GM10248 (cell line): ENCODE results near the gene DBX2.

Experiments
- CTCF ChIA-PET: fragments of 300-600 bp; sonication (Branson Sonifier 250); formaldehyde crosslinking; extraction: SDS; loops from one replicate; lab custom pipeline; 2021; ENCODE audit warnings: antibody characterized with exemption; lab: Yijun Ruan, JAX
- POLR2A ChIA-PET: fragments of 350-650 bp; sonication (Branson Sonifier 250); formaldehyde crosslinking; extraction: SDS; loops from one replicate; lab custom pipeline; 2020; ENCODE audit warnings: antibody characterized with exemption; lab: Yijun Ruan, JAX
- DNase-seq: peaks from one replicate; pipeline ENCODE4 v3.0.0; 2012; ENCODE audit errors: extremely low spot score
- CTCF ChIP-seq: IDR thresholded peaks from 2 replicates; pipeline ENCODE4 v1.5.1; 2012; ENCODE audit warnings: mild to moderate bottlenecking, low read depth; ENCODE audit errors: extremely low read depth, missing control alignments, control extremely low read depth

The DBX2 gene

GRCh38 chr12:45077251-45077650, 26.4 kb upstream of the DBX2 start:
- TF ChIP-seq CTCF, result no peak
- ChIA-PET POLR2A (no interaction called here), CTCF (no interaction called here)
- no peak for DNase-seq

GRCh38 chr12:45076417-45077026, 25.6 kb upstream of the DBX2 start:
- DNase-seq, result no peak
- CTCF ChIA-PET, result interaction anchor here (0.9 kb wide), 1 partner anchor 11 kb away, joined by 3 read pairs; no protein-coding TSS in a partner anchor
- no peak for TF ChIP-seq CTCF

GRCh38 chr12:45075587-45076282, 24.8 kb upstream of the DBX2 start:
- TF ChIP-seq CTCF, result no peak
- CTCF ChIA-PET, result interaction anchor here (0.9 kb wide), 1 partner anchor 12 kb away, joined by 3 read pairs; no protein-coding TSS in a partner anchor
- POLR2A ChIA-PET, result no interaction called here
- DNase-seq, result no peak

More at GRCh38 chr12:45076417-45077026, 25.6 kb upstream of the DBX2 start:
- POLR2A ChIA-PET, result no interaction called here

GRCh38 chr12:45065125-45065626, 14.3 kb upstream of the DBX2 start:
- DNase-seq, result no peak
- TF ChIP-seq CTCF, result no peak
- ChIA-PET CTCF (no interaction called here), POLR2A (no interaction called here)

- no peak for TF ChIP-seq CTCF
- DNase-seq, result no peak
- CTCF ChIA-PET, result interaction anchor here (1.3 kb wide), 1 partner anchor 9 kb away, joined by 3 read pairs; no protein-coding TSS in a partner anchor
- POLR2A ChIA-PET, result no interaction called here
Observed at GRCh38 chr12:45060976-45061375, 10.1 kb upstream of the DBX2 start.

GRCh38 chr12:45051572-45052125, 750 bp upstream of the DBX2 start:
- no peak for DNase-seq
- TF ChIP-seq CTCF, result no peak
- CTCF ChIA-PET, result interaction anchor here (1.2 to 1.4 kb wide), 3 partner anchors 9 to 79 kb away, joined by 3 to 4 read pairs (median 3); no protein-coding TSS in a partner anchor
- POLR2A ChIA-PET, result no interaction called here
